A673 (cell line): ENCODE results near the gene THNSL1.

ENCODE experiments used
- CTCF ChIP-seq: fragments of 300-800, 200-600 bp; sonication (generic); conservative IDR thresholded peaks from 2 replicates; pipeline ENCODE4 v1.5.1; 2017; ENCODE audit warnings: low read depth, mild to moderate bottlenecking, antibody characterized with exemption, low read length, moderate library complexity, mixed read lengths
- EZH2 ChIP-seq: fragments of 200-600 bp; sonication (generic); IDR thresholded peaks from 2 replicates; pipeline ENCODE4 v1.6.1; 2017; ENCODE audit warnings: borderline replicate concordance, low read depth, mild to moderate bottlenecking, mixed read lengths, antibody characterized with exemption, low read length; ENCODE audit not compliant: poor library complexity, severe bottlenecking

GRCh38 chr10:25048450-25048849 is 32.0 kb downstream of the THNSL1 start:
- TF ChIP-seq CTCF (no peak), EZH2 (no peak)
